GM18526 (cell line): ENCODE measurements around the gene IMMT.

Experiments
- POLR2A ChIP-seq: IDR thresholded peaks from 3 replicates; pipeline ENCODE4 v1.6.1; 2011; ENCODE audit not compliant: insufficient read length; ENCODE audit errors: extremely low read depth

The IMMT gene

DNA sequence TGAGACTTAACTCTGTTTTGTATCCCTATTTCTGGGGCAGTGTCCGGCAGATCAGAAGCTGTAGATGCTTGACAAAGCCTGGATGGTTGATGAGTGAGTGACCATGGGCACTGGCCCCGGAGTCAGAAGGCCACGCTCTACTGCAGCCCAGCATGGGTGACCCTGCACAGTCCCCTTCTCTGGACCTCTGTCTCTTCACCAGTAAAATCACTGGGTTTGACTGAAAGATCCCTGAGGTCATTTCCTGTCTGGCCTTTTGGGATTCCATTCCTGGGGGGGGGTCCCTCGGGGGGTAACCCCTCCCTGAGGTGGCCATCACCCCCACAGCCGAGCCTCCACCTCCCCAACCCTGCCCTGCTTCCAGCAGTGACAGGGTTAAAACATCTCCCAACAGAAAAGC is 35.7 kb upstream of the IMMT start:
- TF ChIP-seq POLR2A = no peak

DNA sequence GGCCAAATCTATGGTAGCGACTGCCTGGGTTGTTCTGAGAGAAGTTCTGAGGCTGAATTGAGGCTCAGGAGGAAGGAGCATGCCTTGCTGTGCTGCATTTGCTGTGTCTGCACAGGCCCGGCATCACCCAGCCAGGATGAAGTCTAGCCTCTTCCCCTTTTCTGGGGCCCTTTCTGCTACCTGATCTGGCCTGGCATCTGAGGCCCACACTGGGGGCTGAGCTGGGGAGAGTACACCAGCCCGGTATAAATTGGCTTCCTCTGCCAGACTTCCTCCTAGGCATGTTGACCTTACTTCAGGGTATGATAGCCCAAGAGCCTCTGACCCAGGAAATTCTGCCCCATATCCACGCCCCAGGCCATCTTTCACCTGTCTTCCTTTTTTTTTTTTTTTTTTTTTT is 34.0 kb upstream of the IMMT start:
- TF ChIP-seq POLR2A = no peak

DNA sequence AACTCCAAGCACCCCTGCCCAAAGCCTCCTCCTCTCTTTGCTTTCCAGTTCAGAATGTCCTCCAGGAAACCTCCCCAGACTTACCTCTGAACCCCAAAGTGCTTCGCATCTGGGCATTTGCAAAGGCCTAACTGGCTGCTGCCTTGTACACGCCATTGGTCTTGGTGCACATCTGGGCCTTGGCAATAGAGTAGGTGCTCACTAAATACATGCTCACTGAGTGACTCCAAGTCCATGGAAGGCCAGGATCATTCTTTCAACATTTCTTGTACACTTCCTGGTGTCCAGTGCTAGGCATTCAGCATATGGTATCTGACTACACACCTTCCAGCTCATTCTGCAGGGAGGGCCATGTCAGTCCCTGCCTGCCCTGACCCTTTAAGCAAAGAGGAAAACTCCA is 32.4 kb upstream of the IMMT start:
- no peak for TF ChIP-seq POLR2A

DNA sequence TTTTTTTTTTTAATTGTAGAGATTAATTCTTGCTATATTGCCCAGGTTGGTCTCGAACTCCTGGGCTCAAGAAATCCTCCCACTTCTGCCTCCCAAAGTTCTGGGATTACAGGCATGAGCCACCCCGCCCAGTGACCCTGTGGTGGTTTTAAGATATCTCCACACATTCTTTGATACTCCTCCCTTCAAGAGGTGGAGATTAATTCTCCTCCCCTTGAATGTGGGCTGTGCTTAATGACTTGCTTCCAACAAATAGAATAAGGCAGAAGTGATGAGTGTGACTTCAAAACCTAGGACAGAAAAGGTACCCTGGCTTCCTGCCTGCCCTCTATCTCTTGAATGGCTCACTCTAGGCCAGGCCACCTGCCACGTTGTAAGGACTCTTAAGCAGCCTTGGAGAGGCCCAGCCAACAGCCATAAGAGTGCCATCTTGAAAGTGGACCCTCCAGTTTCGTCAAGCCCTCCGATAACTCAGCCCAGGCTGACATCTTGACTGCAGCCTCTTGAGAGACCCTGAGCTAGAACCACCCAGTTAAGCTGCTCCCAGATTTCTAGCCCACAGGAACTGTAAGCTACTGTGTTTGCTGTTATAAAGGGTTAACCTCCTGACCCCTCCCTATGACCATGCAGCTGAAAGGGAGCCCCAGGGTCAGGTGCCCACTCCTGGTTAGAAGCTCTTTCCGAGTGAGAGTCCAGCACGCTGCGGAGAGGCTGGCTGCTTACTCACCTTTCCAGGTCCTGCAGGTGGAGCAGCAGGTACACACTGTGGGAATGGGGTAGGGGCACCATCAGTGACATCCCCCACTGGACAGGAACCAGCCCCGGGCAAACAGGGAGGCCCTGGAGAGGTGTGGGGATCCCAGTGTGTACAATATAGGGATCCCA is 31.6 kb upstream of the IMMT start:
- TF ChIP-seq POLR2A = no peak

DNA sequence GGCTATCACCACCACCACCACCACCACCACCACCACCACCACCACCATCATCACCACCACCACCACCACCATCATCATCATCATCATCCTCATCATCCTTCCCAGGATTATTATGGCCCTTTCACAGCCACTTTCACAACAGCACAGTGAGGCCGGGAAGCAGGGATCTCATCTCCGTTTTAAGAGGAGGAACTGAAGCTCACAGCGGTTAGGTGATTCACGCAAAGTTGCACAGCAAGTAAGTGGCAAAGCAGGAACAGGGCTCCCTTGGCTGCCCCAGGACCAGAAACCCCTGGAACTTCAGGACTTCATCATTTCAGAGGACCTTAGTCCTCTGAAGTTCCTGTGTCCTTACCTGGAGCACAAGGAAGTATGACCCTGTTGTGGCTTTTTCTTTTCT is 30.8 kb upstream of the IMMT start:
- TF ChIP-seq POLR2A = no peak

DNA sequence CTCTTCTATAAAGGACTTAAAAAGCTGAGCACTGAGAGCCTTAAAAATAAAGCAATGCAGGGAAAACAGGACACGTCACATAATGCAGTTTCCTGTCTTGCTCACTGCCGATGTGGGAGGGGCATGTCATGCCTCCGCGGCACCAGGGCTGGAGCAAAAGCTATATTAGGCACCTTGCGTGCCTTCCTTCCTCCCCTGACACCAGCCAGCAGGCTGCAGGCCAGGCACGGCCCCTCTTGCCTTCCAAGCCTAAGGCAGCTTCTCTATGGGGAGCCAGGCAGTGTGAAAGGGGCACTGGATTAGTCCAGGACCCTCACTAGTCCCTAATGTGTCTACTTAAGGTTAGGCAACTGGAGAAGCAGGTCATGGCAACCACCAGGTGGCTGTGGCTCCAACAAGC is 30.3 kb upstream of the IMMT start:
- peak; percentile 33 for TF ChIP-seq POLR2A

DNA sequence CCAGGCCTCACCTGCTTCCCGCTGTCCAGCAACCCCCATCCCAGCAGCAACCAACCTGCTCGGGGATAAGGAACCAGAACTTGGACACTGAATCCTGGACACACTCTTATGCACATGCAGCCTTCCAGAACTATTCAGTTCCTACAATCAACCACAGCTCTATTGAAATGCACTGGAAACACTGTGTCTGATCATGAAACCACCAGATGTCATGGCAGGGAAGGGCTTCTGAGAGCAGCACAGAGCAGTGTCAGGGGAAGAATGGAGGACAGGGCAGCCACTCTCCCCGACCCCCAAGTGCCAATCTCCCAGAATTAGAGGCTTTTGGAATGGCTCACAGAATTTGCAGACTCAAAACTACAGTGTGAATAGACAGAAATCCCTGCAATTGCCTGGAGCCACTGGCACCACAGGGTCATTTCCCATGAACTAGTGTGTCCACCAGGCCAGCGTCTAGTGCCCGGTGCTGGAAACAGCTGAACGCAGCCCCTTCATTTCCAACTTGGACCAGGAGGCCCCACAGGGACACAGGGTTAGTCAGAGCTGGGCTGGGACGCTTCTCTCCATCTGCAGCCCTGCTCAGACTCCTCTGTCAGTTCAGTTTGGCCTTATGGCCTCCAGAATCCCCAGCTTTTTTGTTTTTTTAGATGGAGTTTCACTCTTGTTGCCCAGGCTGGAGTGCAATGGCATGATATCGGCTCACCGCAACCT is 29.5 kb upstream of the IMMT start:
- no peak for TF ChIP-seq POLR2A

DNA sequence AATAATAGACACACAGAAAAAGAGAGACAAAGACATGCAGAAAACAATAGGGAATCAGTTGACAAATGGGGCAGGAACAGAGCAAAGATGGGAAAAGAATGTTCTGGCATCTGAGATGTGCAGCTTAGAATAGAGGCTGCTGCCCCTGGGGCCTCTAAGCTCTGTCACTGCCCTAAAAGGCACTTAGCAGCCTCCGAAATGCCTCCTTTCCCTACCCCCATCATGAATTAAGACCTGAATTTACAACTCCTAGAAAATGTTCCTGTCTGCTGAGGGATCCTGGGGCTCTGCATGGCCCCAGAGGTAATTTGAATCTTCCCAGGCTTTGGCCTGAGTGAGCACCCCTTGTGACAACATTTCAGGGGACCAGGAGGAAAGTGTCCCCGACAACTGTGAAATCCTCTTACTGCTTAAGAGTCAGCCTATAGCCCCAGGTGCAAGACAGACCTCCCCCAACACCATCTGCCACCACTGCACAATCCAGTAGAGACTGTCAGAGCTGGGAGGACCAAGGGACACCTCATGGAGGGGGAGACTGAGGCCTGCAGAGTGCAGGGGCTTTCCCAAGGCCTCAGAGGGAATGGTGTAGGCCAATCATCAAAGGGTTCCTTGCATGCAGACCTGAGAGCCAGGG is 28.8 kb upstream of the IMMT start:
- no peak for TF ChIP-seq POLR2A

DNA sequence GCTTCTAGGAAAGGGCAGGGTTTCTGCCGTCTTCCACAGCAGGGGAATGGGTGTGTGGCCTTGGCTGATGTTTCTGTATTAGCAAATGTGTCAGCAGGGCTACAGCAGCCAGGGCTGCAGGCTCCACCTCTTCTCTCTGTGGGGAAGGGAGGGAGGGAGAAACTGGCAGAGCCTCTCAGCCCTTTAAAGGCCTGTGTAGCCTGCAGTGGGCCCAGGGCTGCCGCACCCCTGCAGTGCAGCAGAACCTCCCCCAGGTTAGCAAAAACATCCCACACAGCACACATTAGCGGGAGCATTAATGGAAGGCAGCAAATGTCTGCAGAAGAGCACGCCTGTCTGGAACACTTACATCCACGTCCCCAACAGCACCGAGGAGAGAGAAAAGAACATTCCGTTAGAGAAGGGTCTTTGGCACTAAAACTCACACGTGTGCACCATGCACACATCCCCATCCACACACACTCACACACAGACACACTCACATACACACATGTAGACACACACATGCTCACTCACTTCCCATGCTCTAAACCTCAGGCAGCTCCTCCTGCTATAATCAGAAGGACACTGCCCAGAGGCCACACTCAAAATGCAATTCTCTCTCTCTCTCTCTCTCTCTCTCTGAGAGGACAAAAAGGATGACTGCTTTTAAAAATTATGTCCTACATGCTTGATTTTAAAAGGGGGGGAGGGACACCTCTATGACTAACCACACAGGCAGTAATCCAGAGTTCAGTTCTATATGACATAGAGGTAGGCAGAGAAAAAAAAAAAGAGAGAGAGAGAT is 28.1 kb upstream of the IMMT start:
- TF ChIP-seq POLR2A = no peak

DNA sequence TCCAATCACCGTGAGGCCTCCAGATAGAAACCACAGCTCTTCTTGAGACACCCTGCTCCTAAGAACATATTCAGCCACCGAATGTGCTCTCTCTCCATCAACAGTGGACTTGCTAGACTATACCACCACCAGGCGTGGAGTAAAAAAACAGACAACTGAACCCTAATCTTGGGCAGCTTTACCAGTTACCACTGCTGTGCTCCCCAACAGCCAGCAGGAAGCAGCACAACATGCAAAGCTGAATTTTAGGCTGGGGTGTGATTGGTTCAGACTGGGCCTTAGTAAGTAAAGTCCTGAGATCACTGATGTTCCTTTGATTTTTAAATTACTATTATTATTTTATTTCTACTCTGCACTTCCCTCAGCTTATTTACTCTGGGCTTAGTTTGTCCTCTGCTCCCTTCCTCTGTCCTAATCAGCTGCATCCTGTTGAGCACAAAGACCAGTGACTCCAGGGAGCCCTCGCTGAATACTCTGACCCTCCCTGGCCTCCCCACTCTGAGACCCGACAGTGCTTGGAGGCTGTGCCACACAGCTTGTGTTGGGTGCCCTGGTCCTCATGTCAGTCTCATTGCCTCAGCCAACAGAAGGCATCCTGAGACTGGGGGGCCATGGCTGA is 25.9 kb upstream of the IMMT start:
- TF ChIP-seq POLR2A = no peak

DNA sequence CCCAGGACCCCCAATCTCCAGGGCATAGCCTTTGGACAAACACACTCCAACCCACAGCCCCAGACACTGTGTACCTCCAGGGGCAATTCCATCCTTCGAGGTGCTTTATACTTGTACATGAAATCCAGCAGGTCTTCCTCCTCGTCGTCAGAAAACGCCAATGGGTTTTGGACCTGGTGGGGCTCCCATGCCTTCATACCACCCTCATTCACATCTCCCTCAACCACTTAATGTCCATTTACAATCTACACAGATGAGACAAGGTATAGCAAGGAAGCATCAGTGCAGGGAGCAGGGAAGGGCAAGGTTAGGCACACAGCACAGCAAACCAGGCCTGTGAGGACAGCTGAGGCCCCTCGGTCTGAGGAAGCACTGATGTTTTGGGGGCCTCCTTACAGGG is 24.6 kb upstream of the IMMT start:
- TF ChIP-seq POLR2A = no peak

DNA sequence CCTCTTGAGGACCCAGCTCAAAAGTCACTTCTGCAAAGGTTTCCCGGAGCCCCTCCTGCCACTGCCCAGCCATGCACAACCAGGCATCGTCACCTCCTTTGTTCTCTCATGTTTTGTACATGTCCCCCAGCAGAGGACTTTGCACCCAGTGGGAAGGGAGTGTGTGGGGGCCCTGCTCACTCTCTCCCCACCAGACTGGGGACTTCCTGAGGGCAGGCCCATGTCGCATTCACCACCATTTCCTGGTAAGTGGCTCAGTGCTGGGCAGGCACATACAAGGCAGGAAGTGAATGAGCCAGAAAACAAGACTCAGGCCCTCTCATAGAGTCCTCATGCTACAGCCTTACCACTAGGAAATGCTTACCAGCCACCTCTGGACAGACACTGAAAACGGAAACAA is 22.9 kb upstream of the IMMT start:
- TF ChIP-seq POLR2A = no peak

DNA sequence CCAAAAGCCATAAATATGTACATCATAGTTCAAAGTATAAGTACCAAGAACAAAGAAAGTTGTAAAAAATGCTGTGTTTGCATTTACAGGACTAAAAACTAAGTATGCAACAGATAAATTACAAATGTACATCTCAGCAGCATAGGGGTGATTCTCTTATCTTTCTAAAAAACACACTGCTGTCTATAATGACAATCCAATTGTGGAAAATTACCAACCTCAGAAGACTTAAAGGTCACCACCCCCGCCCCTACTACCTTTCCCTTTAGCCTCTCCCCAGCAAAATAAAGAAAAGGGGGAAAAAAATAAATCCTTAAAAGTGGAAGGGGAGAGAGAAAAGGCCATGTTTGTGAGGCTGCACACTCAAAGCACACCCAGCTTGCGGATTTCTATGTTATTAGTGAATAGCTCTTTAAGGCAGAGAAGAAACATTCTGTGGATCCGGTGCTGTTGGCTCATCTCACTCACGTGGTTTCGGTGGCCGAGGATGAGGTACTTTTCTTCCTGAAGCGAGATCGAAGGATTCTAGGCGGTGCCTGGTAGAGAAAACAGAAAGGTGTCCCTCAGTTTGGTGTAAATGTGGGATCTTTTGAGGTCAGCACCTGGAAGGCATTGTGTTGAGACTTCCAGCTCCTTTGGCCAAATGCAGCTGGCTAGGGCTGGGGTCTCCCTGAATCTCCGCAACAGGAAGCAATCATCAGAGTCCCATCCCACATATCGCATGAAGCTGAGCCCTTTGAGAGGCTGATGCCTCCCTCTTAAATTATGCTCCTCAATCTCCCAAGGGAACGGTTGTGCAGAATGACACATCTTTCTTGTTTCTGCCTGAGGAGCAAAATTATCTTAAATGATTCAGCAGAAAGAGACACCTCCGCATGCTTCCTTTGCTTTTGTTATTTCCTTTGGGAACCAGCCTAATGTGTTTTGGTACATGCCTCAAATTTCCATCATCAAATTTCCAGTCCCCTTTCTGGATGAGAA is 21.6 kb upstream of the IMMT start:
- TF ChIP-seq POLR2A = no peak

DNA sequence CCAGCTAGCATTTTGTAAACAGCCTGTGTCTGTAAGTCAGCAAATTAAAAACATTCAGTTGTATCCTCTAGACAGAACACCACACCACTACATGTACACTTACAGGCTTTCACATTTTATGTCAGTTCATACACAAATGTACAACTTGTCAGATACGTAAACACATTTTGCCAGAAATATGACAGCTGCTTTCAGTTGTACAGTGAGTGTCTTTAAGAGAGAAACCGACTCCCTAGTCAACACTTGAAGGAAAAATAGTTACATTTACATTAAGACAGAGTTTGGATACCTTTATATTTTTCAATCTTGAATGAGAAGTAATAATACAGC is 19.2 kb upstream of the IMMT start:
- no peak for TF ChIP-seq POLR2A
